HepG2 (cell line): Measurements from ENCODE around the gene ADAT3. TPM values are rescaled to one million over a fixed set of nuclear protein-coding genes. Genes with fewer than 3 reads are reported as not detected.

Experiments
- CENPT ChIP-seq: sonication (generic); formaldehyde crosslinking; IDR thresholded peaks from 2 replicates; pipeline ENCODE4 v1.8.0; 2022; ENCODE audit warnings: low read depth, mild to moderate bottlenecking, moderate library complexity, missing genetic modification reagents
- ETS1 ChIP-seq: sonication (generic); formaldehyde crosslinking; IDR thresholded peaks from 2 replicates; pipeline ENCODE4 v1.4.0; 2020; ENCODE audit warnings: missing genetic modification reagents
- POLR2AphosphoS2 ChIP-seq: IDR thresholded peaks from 2 replicates; pipeline ENCODE4 v1.6.1; 2011; ENCODE audit warnings: low read depth, low read length, improper control_type of control experiment
- RELA ChIP-seq: sonication (generic); formaldehyde crosslinking; IDR thresholded peaks from 2 replicates; pipeline ENCODE4 v1.4.0; 2020; ENCODE audit warnings: missing genetic modification reagents
- TCF7 ChIP-seq: sonication (generic); IDR thresholded peaks from 2 replicates; pipeline ENCODE4 v1.6.1; 2016; ENCODE audit warnings: antibody characterized with exemption, low read depth
- YEATS4 ChIP-seq: sonication (generic); formaldehyde crosslinking; IDR thresholded peaks from 2 replicates; pipeline ENCODE4 v1.4.0; 2020; ENCODE audit warnings: missing genetic modification reagents, borderline replicate concordance
- ZKSCAN8 ChIP-seq: IDR thresholded peaks from 2 replicates; pipeline ENCODE4 v1.6.1; 2016; ENCODE audit warnings: borderline replicate concordance, missing genetic modification reagents, missing compliant biosample characterization
- ZNF318 ChIP-seq: sonication (generic); formaldehyde crosslinking; IDR thresholded peaks from 2 replicates; pipeline ENCODE4 v1.4.0; 2020; ENCODE audit warnings: mild to moderate bottlenecking, missing genetic modification reagents
- ZNF501 ChIP-seq: sonication (generic); formaldehyde crosslinking; IDR thresholded peaks from 2 replicates; pipeline ENCODE4 v1.5.1; 2020; ENCODE audit warnings: mild to moderate bottlenecking, moderate library complexity, missing genetic modification reagents
- ZNF550 ChIP-seq: sonication (generic); formaldehyde crosslinking; IDR thresholded peaks from 2 replicates; pipeline ENCODE4 v1.4.0; 2020; ENCODE audit warnings: mild to moderate bottlenecking, missing genetic modification reagents, borderline replicate concordance
- polyA plus RNA-seq, 8 experiments: library from polyadenylated mRNA; depleted of rRNA in 3 of 8; stranded (reverse) in 7 of 8; unstranded in 1 of 8; fragments of >200 nt; fragmentation: Illumina TruSeq in 4 of 8; extraction: Trizol in 4 of 8; gene quantifications; 2 replicates each; pipeline versions ENCODE4 v1.2.1 to v1.2.3, GENCODE V29; 2011 to 2016; ENCODE audit warnings: low read depth in 4 of 8, missing spikeins in 1 of 8, mixed read lengths in 1 of 8; ENCODE audit not compliant: insufficient read depth in 1 of 8
- total RNA-seq, 5 experiments: library from RNA; depleted of rRNA; stranded (reverse); fragments of >200 nt; fragmentation: Illumina TruSeq; extraction: Trizol; gene quantifications; 2 replicates each; pipeline ENCODE4 v1.2.3, GENCODE V29; 2016; ENCODE audit warnings: low read depth in 1 of 5
- TF ChIP-seq, protein P1 (sequence below): sonication (generic); formaldehyde crosslinking; IDR thresholded peaks from 2 replicates; pipeline ENCODE4 v1.9.0; 2021; ENCODE audit warnings: mild to moderate bottlenecking, missing genetic modification reagents

Gene ADAT3
- total and polyA plus RNA-seq, 2 of the 13 experiments (the other 11 are each of a cell fraction or from before 2014, with no cell fraction given), result 0.95 to 3.5 TPM

GRCh38 chr19:1942078-1942933 is 37.1 kb downstream of the ADAT3 start (continued):
- TF ChIP-seq, protein P1, sequence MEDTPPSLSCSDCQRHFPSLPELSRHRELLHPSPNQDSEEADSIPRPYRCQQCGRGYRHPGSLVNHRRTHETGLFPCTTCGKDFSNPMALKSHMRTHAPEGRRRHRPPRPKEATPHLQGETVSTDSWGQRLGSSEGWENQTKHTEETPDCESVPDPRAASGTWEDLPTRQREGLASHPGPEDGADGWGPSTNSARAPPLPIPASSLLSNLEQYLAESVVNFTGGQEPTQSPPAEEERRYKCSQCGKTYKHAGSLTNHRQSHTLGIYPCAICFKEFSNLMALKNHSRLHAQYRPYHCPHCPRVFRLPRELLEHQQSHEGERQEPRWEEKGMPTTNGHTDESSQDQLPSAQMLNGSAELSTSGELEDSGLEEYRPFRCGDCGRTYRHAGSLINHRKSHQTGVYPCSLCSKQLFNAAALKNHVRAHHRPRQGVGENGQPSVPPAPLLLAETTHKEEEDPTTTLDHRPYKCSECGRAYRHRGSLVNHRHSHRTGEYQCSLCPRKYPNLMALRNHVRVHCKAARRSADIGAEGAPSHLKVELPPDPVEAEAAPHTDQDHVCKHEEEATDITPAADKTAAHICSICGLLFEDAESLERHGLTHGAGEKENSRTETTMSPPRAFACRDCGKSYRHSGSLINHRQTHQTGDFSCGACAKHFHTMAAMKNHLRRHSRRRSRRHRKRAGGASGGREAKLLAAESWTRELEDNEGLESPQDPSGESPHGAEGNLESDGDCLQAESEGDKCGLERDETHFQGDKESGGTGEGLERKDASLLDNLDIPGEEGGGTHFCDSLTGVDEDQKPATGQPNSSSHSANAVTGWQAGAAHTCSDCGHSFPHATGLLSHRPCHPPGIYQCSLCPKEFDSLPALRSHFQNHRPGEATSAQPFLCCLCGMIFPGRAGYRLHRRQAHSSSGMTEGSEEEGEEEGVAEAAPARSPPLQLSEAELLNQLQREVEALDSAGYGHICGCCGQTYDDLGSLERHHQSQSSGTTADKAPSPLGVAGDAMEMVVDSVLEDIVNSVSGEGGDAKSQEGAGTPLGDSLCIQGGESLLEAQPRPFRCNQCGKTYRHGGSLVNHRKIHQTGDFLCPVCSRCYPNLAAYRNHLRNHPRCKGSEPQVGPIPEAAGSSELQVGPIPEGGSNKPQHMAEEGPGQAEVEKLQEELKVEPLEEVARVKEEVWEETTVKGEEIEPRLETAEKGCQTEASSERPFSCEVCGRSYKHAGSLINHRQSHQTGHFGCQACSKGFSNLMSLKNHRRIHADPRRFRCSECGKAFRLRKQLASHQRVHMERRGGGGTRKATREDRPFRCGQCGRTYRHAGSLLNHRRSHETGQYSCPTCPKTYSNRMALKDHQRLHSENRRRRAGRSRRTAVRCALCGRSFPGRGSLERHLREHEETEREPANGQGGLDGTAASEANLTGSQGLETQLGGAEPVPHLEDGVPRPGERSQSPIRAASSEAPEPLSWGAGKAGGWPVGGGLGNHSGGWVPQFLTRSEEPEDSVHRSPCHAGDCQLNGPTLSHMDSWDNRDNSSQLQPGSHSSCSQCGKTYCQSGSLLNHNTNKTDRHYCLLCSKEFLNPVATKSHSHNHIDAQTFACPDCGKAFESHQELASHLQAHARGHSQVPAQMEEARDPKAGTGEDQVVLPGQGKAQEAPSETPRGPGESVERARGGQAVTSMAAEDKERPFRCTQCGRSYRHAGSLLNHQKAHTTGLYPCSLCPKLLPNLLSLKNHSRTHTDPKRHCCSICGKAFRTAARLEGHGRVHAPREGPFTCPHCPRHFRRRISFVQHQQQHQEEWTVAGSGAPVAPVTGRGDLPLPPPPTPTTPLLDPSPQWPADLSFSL, result no peak
- no peak for TF ChIP-seq ZNF501
- no peak for TF ChIP-seq POLR2AphosphoS2
- TF ChIP-seq ETS1 (CRISPR knock-in tag), result no peak
- peak; percentile 54; the same call in 1 of the 2 replicates for TF ChIP-seq ZKSCAN8 (CRISPR knock-in tag)
- no peak for TF ChIP-seq TCF7
- TF ChIP-seq RELA (CRISPR knock-in tag), result no peak
- TF ChIP-seq YEATS4, result peak; percentile 80; the same call in 1 of the 2 replicates
- TF ChIP-seq ZNF318 (CRISPR knock-in tag), result no peak
- no peak for TF ChIP-seq CENPT (CRISPR knock-in tag)
- TF ChIP-seq ZNF550 (CRISPR knock-in tag), result no peak
